Measurements from ENCODE around the gene ALCAM.
A peak's percentile ranks its signal among the peaks of the same experiment; 100 is the strongest.

DNA sequence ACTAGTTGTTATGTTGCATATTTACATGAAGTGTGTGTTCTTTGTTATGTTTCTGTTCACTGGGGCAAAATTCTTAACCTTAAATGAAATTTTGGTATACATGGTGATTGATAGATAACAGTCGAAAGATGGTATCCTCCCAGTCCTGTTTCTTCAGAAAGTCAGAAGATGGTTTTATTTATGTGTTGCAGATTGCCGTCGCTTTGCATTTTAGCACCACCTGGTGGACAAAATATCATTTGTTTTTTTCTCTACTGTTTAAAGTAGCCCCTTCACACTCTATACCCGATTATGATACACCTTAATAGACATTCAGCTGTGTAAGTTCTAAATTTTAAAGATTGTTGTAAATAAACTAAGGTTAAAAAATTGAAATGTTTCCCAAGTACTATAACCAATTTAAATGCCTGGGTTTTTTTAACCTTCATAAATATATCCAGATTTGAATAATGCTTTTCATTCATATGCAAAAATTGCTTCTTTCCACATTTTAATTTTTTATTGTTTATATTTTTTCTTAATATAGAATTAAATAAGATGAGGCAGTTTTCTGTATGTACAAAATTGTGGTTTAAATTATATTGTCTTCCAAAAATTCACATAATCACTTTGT, 152.2 kb downstream of the ALCAM start:
- TF ChIP-seq POLR2A (IDR thresholded peaks at IDR 0.05) (no peak), POLR2AphosphoS5 (IDR thresholded peaks at IDR 0.05) (no peak)
- TF ChIP-seq, protein P1, sequence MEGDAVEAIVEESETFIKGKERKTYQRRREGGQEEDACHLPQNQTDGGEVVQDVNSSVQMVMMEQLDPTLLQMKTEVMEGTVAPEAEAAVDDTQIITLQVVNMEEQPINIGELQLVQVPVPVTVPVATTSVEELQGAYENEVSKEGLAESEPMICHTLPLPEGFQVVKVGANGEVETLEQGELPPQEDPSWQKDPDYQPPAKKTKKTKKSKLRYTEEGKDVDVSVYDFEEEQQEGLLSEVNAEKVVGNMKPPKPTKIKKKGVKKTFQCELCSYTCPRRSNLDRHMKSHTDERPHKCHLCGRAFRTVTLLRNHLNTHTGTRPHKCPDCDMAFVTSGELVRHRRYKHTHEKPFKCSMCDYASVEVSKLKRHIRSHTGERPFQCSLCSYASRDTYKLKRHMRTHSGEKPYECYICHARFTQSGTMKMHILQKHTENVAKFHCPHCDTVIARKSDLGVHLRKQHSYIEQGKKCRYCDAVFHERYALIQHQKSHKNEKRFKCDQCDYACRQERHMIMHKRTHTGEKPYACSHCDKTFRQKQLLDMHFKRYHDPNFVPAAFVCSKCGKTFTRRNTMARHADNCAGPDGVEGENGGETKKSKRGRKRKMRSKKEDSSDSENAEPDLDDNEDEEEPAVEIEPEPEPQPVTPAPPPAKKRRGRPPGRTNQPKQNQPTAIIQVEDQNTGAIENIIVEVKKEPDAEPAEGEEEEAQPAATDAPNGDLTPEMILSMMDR (IDR thresholded peaks at IDR 0.05) = peak; percentile 39 to 62 (median 59)
